IPS-NIHi11 (cell line): ENCODE data around the gene DPM3.
"Not testable (repeated sequence)": the region's sequence is repeated elsewhere in the genome, so short reads cannot be mapped to it uniquely, and the experiment has no call there.

Experiments used
- DNase-seq: peaks from one replicate; pipeline ENCODE4 v3.0.0; 2012; ENCODE audit warnings: mixed read lengths, low spot score

DPM3 gene

GRCh38 chr1:155139895-155140629, at the start of gene DPM3:
DPM3 (minus strand) TSS chr1:155140531; CDS start chr1:155140240, 291 bp downstream.
- peak; percentile 83 for DNase-seq

- not testable (repeated sequence) for DNase-seq
Observed at GRCh38 chr1:155189926-155190325, 49.6 kb upstream of the DPM3 start.

- DNase-seq, result no peak
Observed at GRCh38 chr1:155188268-155188667, 47.9 kb upstream of the DPM3 start.

GRCh38 chr1:155187456-155187891, 47.1 kb upstream of the DPM3 start:
- no peak for DNase-seq

- no peak for DNase-seq
Observed at GRCh38 chr1:155186794-155187455, 46.6 kb upstream of the DPM3 start.

- no peak for DNase-seq
Observed at GRCh38 chr1:155186067-155186793, 45.9 kb upstream of the DPM3 start.

- DNase-seq, result no peak
Observed at GRCh38 chr1:155185783-155186066, 45.4 kb upstream of the DPM3 start.

GRCh38 chr1:155184835-155185782, 44.8 kb upstream of the DPM3 start:
- no peak for DNase-seq

GRCh38 chr1:155184351-155184811, 44.0 kb upstream of the DPM3 start:
- DNase-seq, result no peak

GRCh38 chr1:155183775-155184221, 43.5 kb upstream of the DPM3 start:
- DNase-seq, result no peak

GRCh38 chr1:155182052-155182550, 41.8 kb upstream of the DPM3 start:
- no peak for DNase-seq

- no peak for DNase-seq
Observed at GRCh38 chr1:155181371-155182051, 41.2 kb upstream of the DPM3 start.

GRCh38 chr1:155179112-155180031, 39.0 kb upstream of the DPM3 start:
- DNase-seq, result no peak

GRCh38 chr1:155178441-155179111, 38.2 kb upstream of the DPM3 start:
- DNase-seq, result no peak

GRCh38 chr1:155177918-155178281, 37.6 kb upstream of the DPM3 start:
- DNase-seq, result no peak

GRCh38 chr1:155177192-155177917, 37.0 kb upstream of the DPM3 start:
- DNase-seq, result no peak

- peak; percentile 93 for DNase-seq
Observed at GRCh38 chr1:155176544-155177071, 36.3 kb upstream of the DPM3 start.

GRCh38 chr1:155175927-155176371, 35.6 kb upstream of the DPM3 start:
- no peak for DNase-seq
